Measurements from ENCODE around the gene CARD11.

The CARD11 gene

DNA sequence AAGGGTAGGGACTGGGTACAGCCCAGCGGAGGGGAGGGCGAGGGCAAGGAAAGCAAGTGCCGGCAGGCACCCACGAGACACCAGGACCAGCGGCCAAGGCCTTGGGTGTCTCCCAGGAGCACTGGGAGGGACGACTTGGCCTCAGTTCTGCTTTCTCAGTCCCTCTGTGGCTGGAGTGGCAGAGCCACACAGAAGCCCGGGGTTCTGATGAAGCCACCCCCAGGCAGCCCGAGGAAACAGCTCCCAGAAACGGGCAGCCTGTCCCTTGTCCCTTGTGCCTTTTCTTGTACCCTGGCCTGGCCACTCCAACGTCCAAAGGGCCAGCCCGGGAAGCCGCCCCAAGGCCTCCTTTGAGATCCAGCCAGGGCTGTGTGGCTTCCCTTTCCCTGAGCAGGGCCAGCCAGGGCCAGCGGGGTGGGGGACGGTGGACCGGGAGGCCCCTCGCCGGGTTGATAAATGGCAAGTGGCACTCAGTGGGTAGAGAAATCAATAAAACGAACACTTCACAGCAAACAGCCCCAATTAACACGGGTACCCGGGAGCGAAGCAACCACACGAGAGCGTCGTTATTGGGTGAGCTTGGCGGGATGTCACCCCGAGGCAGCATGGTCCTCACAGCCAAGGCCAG is 129.8 kb downstream of the CARD11 start:
- no peak for ATAC-seq
- TF ChIP-seq ZC3H10 (CRISPR knock-in tag; IDR thresholded peaks at IDR 0.05): no peak
- no peak for TF ChIP-seq CREB5 (CRISPR knock-in tag; IDR thresholded peaks at IDR 0.05; ENCODE audit: low read depth)
- TF ChIP-seq ZFP3 (CRISPR knock-in tag; IDR thresholded peaks at IDR 0.05): no peak
- TF ChIP-seq ISL1 (CRISPR knock-in tag; IDR thresholded peaks at IDR 0.05): no peak
- TF ChIP-seq ARNTL (CRISPR knock-in tag; IDR thresholded peaks at IDR 0.05; ENCODE audit: borderline replicate concordance, low read depth): no peak
- TF ChIP-seq, protein P1, sequence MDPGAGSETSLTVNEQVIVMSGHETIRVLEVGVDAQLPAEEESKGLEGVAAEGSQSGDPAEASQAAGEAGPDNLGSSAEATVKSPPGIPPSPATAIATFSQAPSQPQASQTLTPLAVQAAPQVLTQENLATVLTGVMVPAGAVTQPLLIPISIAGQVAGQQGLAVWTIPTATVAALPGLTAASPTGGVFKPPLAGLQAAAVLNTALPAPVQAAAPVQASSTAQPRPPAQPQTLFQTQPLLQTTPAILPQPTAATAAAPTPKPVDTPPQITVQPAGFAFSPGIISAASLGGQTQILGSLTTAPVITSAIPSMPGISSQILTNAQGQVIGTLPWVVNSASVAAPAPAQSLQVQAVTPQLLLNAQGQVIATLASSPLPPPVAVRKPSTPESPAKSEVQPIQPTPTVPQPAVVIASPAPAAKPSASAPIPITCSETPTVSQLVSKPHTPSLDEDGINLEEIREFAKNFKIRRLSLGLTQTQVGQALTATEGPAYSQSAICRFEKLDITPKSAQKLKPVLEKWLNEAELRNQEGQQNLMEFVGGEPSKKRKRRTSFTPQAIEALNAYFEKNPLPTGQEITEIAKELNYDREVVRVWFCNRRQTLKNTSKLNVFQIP (CRISPR knock-in tag; IDR thresholded peaks at IDR 0.05; ENCODE audit: borderline replicate concordance, low read depth): no peak
- TF ChIP-seq GLIS3 (CRISPR knock-in tag; IDR thresholded peaks at IDR 0.05): no peak
- no peak for TF ChIP-seq ZFP30 (CRISPR knock-in tag; IDR thresholded peaks at IDR 0.05)

GRCh38 chr7:2912684-2913439 is 130.8 kb downstream of the CARD11 start:
- ATAC-seq: no peak
- TF ChIP-seq, protein P2, sequence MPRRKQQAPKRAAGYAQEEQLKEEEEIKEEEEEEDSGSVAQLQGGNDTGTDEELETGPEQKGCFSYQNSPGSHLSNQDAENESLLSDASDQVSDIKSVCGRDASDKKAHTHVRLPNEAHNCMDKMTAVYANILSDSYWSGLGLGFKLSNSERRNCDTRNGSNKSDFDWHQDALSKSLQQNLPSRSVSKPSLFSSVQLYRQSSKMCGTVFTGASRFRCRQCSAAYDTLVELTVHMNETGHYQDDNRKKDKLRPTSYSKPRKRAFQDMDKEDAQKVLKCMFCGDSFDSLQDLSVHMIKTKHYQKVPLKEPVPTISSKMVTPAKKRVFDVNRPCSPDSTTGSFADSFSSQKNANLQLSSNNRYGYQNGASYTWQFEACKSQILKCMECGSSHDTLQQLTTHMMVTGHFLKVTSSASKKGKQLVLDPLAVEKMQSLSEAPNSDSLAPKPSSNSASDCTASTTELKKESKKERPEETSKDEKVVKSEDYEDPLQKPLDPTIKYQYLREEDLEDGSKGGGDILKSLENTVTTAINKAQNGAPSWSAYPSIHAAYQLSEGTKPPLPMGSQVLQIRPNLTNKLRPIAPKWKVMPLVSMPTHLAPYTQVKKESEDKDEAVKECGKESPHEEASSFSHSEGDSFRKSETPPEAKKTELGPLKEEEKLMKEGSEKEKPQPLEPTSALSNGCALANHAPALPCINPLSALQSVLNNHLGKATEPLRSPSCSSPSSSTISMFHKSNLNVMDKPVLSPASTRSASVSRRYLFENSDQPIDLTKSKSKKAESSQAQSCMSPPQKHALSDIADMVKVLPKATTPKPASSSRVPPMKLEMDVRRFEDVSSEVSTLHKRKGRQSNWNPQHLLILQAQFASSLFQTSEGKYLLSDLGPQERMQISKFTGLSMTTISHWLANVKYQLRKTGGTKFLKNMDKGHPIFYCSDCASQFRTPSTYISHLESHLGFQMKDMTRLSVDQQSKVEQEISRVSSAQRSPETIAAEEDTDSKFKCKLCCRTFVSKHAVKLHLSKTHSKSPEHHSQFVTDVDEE (CRISPR knock-in tag; IDR thresholded peaks at IDR 0.05): no peak
- TF ChIP-seq TCF4 (CRISPR knock-in tag; IDR thresholded peaks at IDR 0.05; ENCODE audit: borderline replicate concordance) (no peak), ESRRG (CRISPR knock-in tag; IDR thresholded peaks at IDR 0.05) (no peak), CREB5 (CRISPR knock-in tag; IDR thresholded peaks at IDR 0.05; ENCODE audit: low read depth) (no peak), ZC3H10 (CRISPR knock-in tag; IDR thresholded peaks at IDR 0.05) (no peak), PATZ1 (CRISPR knock-in tag; IDR thresholded peaks at IDR 0.05; ENCODE audit: borderline replicate concordance) (no peak), TOX (CRISPR knock-in tag; IDR thresholded peaks at IDR 0.05; ENCODE audit: borderline replicate concordance) (no peak), RARB (CRISPR knock-in tag; IDR thresholded peaks at IDR 0.05) (no peak), ARNTL (CRISPR knock-in tag; IDR thresholded peaks at IDR 0.05; ENCODE audit: borderline replicate concordance, low read depth) (no peak), CSRNP3 (CRISPR knock-in tag; IDR thresholded peaks at IDR 0.05) (no peak), CSDC2 (CRISPR knock-in tag; IDR thresholded peaks at IDR 0.05) (no peak)

GRCh38 chr7:2911466-2911865 is 132.2 kb downstream of the CARD11 start:
- ATAC-seq: no peak
- TF ChIP-seq ZNF70 (CRISPR knock-in tag; IDR thresholded peaks at IDR 0.05) (no peak), ZC3H10 (CRISPR knock-in tag; IDR thresholded peaks at IDR 0.05) (no peak), ZFP30 (CRISPR knock-in tag; IDR thresholded peaks at IDR 0.05) (no peak), BACH2 (CRISPR knock-in tag; IDR thresholded peaks at IDR 0.05; ENCODE audit: borderline replicate concordance) (no peak), ISL1 (CRISPR knock-in tag; IDR thresholded peaks at IDR 0.05) (no peak), TCF4 (CRISPR knock-in tag; IDR thresholded peaks at IDR 0.05; ENCODE audit: borderline replicate concordance) (no peak), PATZ1 (CRISPR knock-in tag; IDR thresholded peaks at IDR 0.05; ENCODE audit: borderline replicate concordance) (no peak), ZFP3 (CRISPR knock-in tag; IDR thresholded peaks at IDR 0.05) (no peak), RARB (CRISPR knock-in tag; IDR thresholded peaks at IDR 0.05) (no peak), CSRNP3 (CRISPR knock-in tag; IDR thresholded peaks at IDR 0.05) (no peak), CSDC2 (CRISPR knock-in tag; IDR thresholded peaks at IDR 0.05) (no peak)
- TF ChIP-seq, protein P1 (CRISPR knock-in tag; IDR thresholded peaks at IDR 0.05; ENCODE audit: borderline replicate concordance, low read depth): no peak

Data from SK-N-SH treated with all-trans-retinoic acid at 6 μM for 48 hours (cell line).